ENCODE measurements around the gene ZNF765. TPM values are rescaled to one million over a fixed set of nuclear protein-coding genes. Genes with fewer than 3 reads are reported as not detected.
A peak's percentile ranks its signal among the peaks of the same experiment; 100 is the strongest.

The ZNF765 gene
- total and polyA plus RNA-seq, 9 of the 15 experiments (the other 6 are each of a cell fraction or from before 2014, with no cell fraction given) = 5.4 to 17.5 (median 9.6) TPM

GRCh38 chr19:53424968-53425597 is 30.1 kb downstream of the ZNF765 start:
- Histone ChIP-seq H3K36me3 (ENCODE audit: control insufficient read depth, insufficient read depth, low read length) (no peaks in the 10 kb centered on the region), H3K27me3 (ENCODE audit: control insufficient read depth in 2 of 2, insufficient read depth in 2 of 2, low read length in 2 of 2) (no peaks in the 10 kb centered on the region), H2AFZ (ENCODE audit: low read depth, low read length) (no peak overlapping the region), H3K9ac (ENCODE audit: insufficient read depth in 1 of 2, low read depth in 2 of 2, low read length in 2 of 2) (no peak overlapping the region), H3K4me1 (replicated peaks in 1 of 2; ENCODE audit: control insufficient read depth in 2 of 2, insufficient read depth in 2 of 2, low read length in 2 of 2) (no peaks in the 10 kb centered on the region; a peak in 1 of 5 replicates), H3K4me3 (no peak overlapping the region), H4K20me1 (replicated peaks; ENCODE audit: control insufficient read depth, insufficient read depth, low read length) (no peaks in the 10 kb centered on the region), H3K27ac (ENCODE audit: extremely low read depth, low read depth, low read length) (no peak overlapping the region), H3K9me3 (replicated peaks; ENCODE audit: control insufficient read depth, insufficient read depth, low read depth, low read length) (no peaks in the 10 kb centered on the region), H3K9me1 (ENCODE audit: control insufficient read depth, insufficient read depth, low read length) (no peaks in the 10 kb centered on the region), H3K4me2 (ENCODE audit: insufficient read depth, low read length) (no peak overlapping the region), H3K79me2 (ENCODE audit: control insufficient read depth, insufficient read depth, low read length) (no peaks in the 10 kb centered on the region)
- in situ Hi-C loops (cut with MboI) = loop anchor here (5.0 kb wide), 2 partner anchors 77 to 322 kb away; no protein-coding TSS in a partner anchor
- no TSS peak for BruUV-seq (replicated peaks)
- ChIA-PET POLR2A (interaction anchor here (0.6 kb wide), 1 partner anchor 333 kb away, joined by 3 read pairs; no protein-coding TSS in a partner anchor), CTCF (ENCODE audit: low intra/inter-chr PET ratio) (interaction anchor here (1.0 kb wide), 1 partner anchor 321 kb away, joined by 9 read pairs; no protein-coding TSS in a partner anchor)
- WGBS (ENCODE audit: insufficient coverage, low coverage, missing lambda C conversion rate) = 25% methylated on average over 8 of the region's 9 CpGs
- FAIRE-seq (peak; percentile 97), ATAC-seq (peak; percentile 99), DNase-seq (ENCODE audit: extremely low read depth in 1 of 4, low spot score in 3 of 4) (peak; percentile 67 to 79 (median 72))
- intact Hi-C loops (cut with micrococcal nuclease) = loop anchor here (5.0 kb wide), 1 partner anchor 322 kb away; no protein-coding TSS in a partner anchor
- TF ChIP-seq DEAF1 (CRISPR knock-in tag; IDR thresholded peaks at IDR 0.05) = peak; percentile 32; the same call in 1 of the 2 replicates
- no peak for TF ChIP-seq SREBF2 (CRISPR knock-in tag; IDR thresholded peaks at IDR 0.05)
- TF ChIP-seq SAFB (IDR thresholded peaks at IDR 0.05; ENCODE audit: borderline replicate concordance, low read depth, low read length) = no peak
- TF ChIP-seq, protein P1, sequence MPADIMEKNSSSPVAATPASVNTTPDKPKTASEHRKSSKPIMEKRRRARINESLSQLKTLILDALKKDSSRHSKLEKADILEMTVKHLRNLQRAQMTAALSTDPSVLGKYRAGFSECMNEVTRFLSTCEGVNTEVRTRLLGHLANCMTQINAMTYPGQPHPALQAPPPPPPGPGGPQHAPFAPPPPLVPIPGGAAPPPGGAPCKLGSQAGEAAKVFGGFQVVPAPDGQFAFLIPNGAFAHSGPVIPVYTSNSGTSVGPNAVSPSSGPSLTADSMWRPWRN (IDR thresholded peaks at IDR 0.05; ENCODE audit: low read depth) = no peak
- TF ChIP-seq, protein P2, sequence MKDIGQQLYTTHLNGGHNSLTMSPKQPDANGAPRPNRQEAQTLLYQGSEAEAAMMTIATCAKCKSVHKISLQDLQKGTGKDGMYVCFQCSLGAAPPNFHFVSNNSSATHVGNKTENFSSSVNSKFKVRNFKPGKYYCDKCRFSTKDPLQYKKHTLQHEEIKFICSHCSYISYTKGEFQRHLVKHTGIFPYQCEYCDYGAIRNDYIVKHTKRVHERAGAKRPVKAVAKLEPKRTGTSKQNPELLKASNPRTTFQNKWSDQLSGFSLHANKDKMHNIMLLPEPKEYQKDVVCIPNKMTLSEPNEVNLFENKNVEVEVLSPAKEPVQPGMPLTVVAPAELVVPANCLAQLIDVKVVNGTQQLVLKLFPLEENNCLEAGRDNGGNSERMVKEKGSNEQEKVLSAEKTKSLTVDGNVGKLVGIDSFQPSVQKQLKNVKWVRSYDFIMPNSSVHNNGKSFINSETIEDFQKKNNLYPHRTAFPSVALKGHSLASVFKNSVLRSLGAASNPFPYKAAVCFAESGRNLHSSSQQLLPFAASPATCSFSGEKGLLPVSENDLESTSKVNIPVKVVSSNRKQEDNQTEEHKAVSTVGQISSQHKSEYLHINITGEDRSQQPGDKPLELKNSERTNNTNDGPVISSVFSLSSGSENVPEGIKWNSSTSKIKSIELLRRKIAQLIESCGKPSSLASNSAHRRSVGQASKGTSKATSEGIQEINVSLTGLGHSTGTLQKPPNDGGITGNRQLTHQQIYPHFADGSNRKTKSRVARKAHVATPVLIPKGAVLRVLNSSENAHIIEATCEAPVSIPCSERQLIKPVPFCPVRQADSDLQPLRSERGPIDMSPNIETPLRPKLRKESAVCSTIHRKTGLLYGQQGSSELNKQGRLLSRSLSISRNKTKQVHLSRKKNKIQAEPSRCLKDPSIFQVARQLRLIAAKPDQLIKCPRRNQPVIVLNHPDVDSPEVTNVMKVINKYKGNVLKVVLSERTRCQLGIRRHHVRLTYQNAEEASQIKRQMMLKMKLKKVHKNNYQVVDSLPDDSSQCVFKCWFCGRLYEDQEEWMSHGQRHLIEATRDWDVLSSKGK (CRISPR knock-in tag; IDR thresholded peaks at IDR 0.05) = no peak
- TF ChIP-seq TCF3 (CRISPR knock-in tag; IDR thresholded peaks at IDR 0.05) = no peak
- no peak for TF ChIP-seq USF2 (CRISPR knock-in tag; IDR thresholded peaks at IDR 0.05)
- TF ChIP-seq EGR1 (conservative IDR thresholded peaks at IDR 0.05) = peak; percentile 44; the same call in 1 of the 2 replicates
- 0 out of 2 replicates have a peak, but pooled peaks have one; percentile 46 for TF ChIP-seq CC2D1A (IDR thresholded peaks at IDR 0.05)
- peak; percentile 60 for TF ChIP-seq SMC3 (conservative IDR thresholded peaks at IDR 0.05; ENCODE audit: insufficient read depth, low read depth, low read length)
- TF ChIP-seq RAD21 (CRISPR knock-in tag; conservative IDR thresholded peaks at IDR 0.05 in 1 of 2, IDR thresholded peaks at IDR 0.05 in 1 of 2) = peak; percentile 46 to 78; a peak in 3 of 4 replicates
- no peak for TF ChIP-seq RBM25 (IDR thresholded peaks at IDR 0.05; ENCODE audit: low read depth, low read length, severe bottlenecking)
- TF ChIP-seq, protein P3, sequence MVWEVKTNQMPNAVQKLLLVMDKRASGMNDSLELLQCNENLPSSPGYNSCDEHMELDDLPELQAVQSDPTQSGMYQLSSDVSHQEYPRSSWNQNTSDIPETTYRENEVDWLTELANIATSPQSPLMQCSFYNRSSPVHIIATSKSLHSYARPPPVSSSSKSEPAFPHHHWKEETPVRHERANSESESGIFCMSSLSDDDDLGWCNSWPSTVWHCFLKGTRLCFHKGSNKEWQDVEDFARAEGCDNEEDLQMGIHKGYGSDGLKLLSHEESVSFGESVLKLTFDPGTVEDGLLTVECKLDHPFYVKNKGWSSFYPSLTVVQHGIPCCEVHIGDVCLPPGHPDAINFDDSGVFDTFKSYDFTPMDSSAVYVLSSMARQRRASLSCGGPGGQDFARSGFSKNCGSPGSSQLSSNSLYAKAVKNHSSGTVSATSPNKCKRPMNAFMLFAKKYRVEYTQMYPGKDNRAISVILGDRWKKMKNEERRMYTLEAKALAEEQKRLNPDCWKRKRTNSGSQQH (CRISPR knock-in tag; IDR thresholded peaks at IDR 0.05) = no peak
